Inflammatory macrophage (primary cell): ENCODE data around the gene GAS2L3.

ENCODE experiments used
- DNase-seq, 2 donors: peaks; one replicate each; pipeline ENCODE4 v3.0.0-alpha.2; 2020 to 2022

The GAS2L3 gene

DNA sequence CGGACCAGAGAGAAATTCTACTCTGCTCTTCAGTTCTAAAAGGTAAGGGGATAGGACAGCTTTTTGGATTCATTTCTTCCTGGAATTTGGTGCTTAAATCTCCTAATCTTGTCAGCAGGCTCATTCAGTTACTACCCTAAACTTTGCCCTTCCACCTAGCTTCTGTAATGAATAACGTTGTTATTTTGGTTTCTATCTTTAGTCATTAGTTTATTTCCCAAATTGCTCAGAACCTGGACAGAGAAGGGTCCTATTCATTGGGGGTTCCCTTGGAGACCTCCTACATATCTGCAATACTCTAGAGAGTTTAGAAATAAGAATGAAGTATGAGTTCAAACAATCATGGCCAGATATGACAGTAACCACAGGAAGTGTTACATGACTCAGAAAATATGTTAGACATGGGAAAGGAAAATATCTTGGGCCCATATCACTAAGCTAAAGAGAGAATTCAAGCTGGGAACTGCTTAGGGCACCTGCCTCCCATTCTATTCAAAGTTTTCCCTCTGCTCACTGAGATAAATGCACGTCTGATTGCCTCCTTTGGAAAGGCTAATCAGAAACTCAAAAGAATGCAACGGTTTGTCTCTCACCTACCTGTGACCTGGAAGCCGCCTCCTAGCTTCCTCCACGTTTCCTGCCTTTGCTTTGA is 87.9 kb downstream of the GAS2L3 start:
- no peak for DNase-seq

DNA sequence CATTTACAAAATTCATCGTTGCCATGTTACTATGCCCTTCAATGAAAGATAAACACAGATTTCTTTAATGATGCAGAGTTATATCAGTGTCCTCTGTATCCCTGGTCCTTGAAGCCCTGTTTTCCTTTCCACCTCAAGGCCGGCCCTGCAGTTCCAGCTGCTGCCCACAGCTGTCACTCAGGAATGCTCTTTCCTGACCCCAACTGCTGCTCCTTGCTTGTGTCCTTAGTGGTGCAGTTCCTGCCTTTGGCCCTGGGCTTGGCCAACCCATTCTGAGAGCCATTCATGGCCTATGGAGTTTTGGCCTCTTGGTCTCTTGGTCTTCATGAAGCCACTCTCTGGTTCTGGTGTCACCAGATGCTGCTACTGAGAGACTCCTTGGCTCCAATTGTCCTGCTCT is 93.1 kb downstream of the GAS2L3 start:
- no peak for DNase-seq

DNA sequence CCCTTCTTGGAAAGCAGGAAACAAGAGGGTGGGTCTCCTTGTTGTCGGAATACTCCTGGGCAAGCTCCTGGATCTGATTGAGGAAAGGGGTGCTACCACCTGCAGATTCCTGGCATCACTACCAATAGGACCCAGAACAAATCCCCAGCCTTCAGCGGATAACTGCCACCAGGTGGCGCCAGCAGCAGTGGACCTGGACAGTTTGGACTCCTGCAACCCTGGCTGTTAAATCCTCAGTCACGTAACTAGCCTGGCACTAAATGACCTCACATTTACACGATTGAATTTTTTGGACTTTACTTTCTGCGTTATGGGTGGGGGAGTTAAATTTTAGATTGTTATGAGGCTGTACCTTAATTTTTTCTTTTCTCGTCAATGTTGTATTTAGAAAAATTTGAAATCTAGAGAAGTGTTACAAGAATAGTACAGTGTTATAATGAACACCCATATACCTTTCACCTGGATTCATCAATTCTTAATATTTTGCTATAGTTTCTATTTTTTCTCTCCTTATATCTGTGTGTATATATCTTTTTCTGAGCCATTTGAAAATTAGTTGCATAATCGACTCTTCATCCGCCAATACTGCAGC is 95.6 kb downstream of the GAS2L3 start:
- peak; percentile 62 to 65 for DNase-seq

DNA sequence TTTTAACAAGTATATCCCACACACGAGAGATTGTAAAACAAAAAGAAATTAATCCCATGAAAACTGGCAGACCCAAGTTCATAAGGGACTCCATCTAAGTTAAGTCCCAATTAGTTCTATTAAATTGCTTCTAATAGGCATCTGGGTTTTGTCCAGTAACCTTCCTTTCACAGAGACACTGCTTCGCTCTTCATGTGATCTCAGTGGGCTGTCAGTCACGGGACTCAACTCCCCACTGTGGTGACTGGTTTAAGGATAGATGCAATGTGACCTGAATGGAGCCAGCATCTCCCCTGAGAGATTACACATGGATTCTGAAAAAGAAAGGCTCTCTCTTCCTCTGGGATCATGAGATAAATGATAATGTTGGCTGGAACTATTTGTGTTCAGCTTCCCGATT is 96.4 kb downstream of the GAS2L3 start:
- DNase-seq = no peak

DNA sequence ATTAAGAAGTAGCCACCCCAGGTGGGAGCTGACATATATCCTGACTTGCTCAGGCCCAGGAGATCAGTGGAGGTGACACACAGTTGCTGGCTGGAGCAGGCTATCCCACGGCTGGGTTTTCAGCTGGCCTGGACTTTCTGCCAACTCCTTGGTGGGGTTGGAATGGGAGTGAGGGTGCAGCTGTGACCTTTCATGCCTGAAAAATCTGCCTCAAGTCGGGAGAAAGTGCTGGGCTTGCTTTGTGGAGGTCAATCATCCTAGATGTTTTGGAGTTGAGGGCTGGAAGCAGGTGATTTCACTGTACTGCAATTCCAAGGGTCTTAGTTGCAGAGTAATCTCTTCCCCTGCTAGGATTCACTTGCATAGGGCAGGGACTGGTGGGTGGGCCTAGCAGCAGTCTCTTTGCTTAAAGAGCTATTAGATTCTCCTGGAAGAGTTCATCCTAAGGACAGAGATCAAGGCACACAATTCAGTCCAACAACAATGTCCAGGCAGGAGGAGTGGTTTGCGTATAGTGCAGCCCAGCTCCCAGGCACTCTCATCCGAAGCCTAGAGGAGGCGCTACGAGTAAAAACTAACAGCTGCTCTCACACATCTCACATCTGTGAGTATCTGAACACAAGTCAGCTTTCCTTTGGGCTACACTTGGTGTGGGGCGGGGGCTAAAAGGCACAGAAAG is 98.1 kb downstream of the GAS2L3 start:
- no peak for DNase-seq

DNA sequence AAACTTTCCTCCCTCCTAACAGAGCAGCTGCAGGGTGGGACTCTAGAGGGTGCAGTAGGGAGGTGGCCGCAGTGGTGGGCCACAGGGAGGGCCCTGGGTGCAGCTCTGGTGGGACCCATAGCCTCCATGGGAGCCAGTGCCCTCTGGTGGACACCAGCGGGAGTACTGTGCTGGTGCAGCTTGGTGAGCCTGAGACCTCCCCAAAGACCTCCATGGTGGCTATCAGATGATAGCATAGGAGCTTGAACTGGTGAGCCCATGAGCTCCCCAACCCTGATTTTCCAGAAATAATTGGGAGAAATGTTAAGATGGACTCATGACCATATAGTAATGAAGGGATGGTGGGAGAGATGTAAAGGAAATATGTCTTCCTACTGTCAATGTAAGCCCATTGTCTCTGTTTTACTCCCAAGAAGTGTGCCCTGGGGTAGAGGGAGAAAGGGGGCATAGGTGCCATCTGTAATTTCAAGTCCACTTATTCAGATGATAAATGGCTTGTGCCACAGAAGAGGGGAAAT is 98.7 kb downstream of the GAS2L3 start:
- peak; percentile 9 to 13 for DNase-seq

DNA sequence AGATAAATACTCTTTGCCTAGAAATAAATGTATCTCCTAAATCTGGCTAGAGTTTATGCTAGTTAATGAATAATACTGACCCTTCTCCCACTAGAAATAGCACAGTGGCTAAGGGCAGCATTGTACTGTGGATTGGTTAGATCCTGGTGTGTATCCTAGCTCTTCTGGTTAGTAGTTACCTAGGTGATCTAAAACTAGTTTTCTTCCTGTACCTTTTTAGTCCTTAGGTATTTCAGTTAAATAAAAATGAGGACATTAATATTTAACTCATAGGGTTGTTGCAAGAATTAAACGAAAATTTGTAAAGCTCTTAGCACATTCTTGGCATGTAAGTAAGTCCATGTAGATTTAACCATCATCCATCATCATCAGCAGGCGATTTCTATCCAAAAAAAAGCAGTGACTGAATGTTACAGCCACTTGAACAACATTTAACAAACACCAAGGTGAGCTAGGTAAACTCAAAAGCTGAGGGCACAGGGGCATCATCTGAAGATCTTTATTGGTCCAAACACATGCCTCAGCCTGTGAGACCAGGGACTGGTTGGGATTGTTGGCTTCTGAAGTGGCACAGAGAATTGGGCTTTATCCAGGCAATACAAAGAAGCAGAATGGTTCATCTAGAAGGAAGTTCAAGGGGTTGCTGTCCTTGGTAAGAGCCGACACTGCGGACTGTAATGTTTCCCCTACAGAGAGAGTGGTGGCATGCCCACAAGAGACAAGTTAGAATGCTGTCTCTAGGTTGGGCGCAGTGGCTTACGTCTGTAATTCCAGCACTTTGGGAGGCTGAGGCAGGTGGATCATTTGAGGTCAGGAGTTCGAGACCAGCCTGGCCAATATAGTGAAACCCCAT is 100.8 kb downstream of the GAS2L3 start:
- DNase-seq = no peak
